HepG2 (cell line): Measurements from ENCODE around the gene MT1M. TPM values are rescaled to one million over a fixed set of nuclear protein-coding genes. Genes with fewer than 3 reads are reported as not detected.
A peak's percentile ranks its signal among the peaks of the same experiment; 100 is the strongest.

ENCODE experiments used
- DNMT1 ChIP-seq: sonication (generic); formaldehyde crosslinking; IDR thresholded peaks from 2 replicates; pipeline ENCODE4 v1.5.1; 2020; ENCODE audit warnings: mild to moderate bottlenecking, missing genetic modification reagents
- GFI1 ChIP-seq: sonication (generic); formaldehyde crosslinking; IDR thresholded peaks from 2 replicates; pipeline ENCODE4 v1.5.0; 2020; ENCODE audit warnings: missing genetic modification reagents, mild to moderate bottlenecking, borderline replicate concordance
- MED8 ChIP-seq: sonication (generic); formaldehyde crosslinking; IDR thresholded peaks from 2 replicates; pipeline ENCODE4 v1.8.1; 2023; ENCODE audit warnings: mild to moderate bottlenecking, missing genetic modification reagents; ENCODE audit not compliant: insufficient replicate concordance
- MTF1 ChIP-seq: sonication (generic); formaldehyde crosslinking; IDR thresholded peaks from 2 replicates; pipeline ENCODE4 v1.5.0; 2020; ENCODE audit warnings: missing genetic modification reagents
- NCOA2 ChIP-seq: sonication (generic); formaldehyde crosslinking; IDR thresholded peaks from 2 replicates; pipeline ENCODE4 v1.8.0; 2022; ENCODE audit warnings: inconsistent platforms
- PAWR ChIP-seq: sonication (generic); formaldehyde crosslinking; IDR thresholded peaks from 2 replicates; pipeline ENCODE4 v1.4.0; 2020; ENCODE audit warnings: missing genetic modification reagents, mild to moderate bottlenecking, borderline replicate concordance
- POLR2G ChIP-seq: fragments of 200-400 bp; formaldehyde crosslinking; IDR thresholded peaks from 2 replicates; pipeline ENCODE4 v1.6.1; 2018; ENCODE audit warnings: mild to moderate bottlenecking, low read depth, low read length, moderate library complexity
- RBAK ChIP-seq: sonication (generic); formaldehyde crosslinking; IDR thresholded peaks from 2 replicates; pipeline ENCODE4 v1.5.1; 2020; ENCODE audit warnings: mild to moderate bottlenecking, missing genetic modification reagents
- SKI ChIP-seq: fragments of 450-650 bp; IDR thresholded peaks from one replicate; pipeline ENCODE4 v1.6.1; 2018; ENCODE audit warnings: mild to moderate bottlenecking; ENCODE audit not compliant: partially characterized antibody
- YY1 ChIP-seq: IDR thresholded peaks from 2 replicates; pipeline ENCODE4 v1.6.1; 2011; ENCODE audit warnings: low read length, low read depth, moderate library complexity, mild to moderate bottlenecking; ENCODE audit not compliant: insufficient read depth, insufficient replicate concordance
- ZMAT3 ChIP-seq: sonication (generic); formaldehyde crosslinking; conservative IDR thresholded peaks from 2 replicates; pipeline ENCODE4 v1.7.0; 2021; ENCODE audit warnings: missing genetic modification reagents
- ZNF605 ChIP-seq: sonication (generic); formaldehyde crosslinking; IDR thresholded peaks from 2 replicates; pipeline ENCODE4 v1.8.0; 2022; ENCODE audit warnings: mild to moderate bottlenecking, missing genetic modification reagents
- polyA plus RNA-seq, 8 experiments: library from polyadenylated mRNA; depleted of rRNA in 3 of 8; stranded (reverse) in 7 of 8; unstranded in 1 of 8; fragments of >200 nt; fragmentation: Illumina TruSeq in 4 of 8; extraction: Trizol in 4 of 8; gene quantifications; 2 replicates each; pipeline versions ENCODE4 v1.2.1 to v1.2.3, GENCODE V29; 2011 to 2016; ENCODE audit warnings: low read depth in 4 of 8, missing spikeins in 1 of 8, mixed read lengths in 1 of 8; ENCODE audit not compliant: insufficient read depth in 1 of 8
- total RNA-seq, 5 experiments: library from RNA; depleted of rRNA; stranded (reverse); fragments of >200 nt; fragmentation: Illumina TruSeq; extraction: Trizol; gene quantifications; 2 replicates each; pipeline ENCODE4 v1.2.3, GENCODE V29; 2016; ENCODE audit warnings: low read depth in 1 of 5
- TF ChIP-seq, protein P1 (sequence below): sonication (generic); formaldehyde crosslinking; IDR thresholded peaks from 2 replicates; pipeline ENCODE4 v1.4.0; 2020; ENCODE audit warnings: missing genetic modification reagents
- TF ChIP-seq, protein P2 (sequence below): sonication (generic); formaldehyde crosslinking; IDR thresholded peaks from 2 replicates; pipeline ENCODE4; 2020; ENCODE audit warnings: missing genetic modification reagents, mild to moderate bottlenecking, borderline replicate concordance
- TF ChIP-seq, protein P3 (sequence below): sonication (generic); formaldehyde crosslinking; IDR thresholded peaks from 2 replicates; pipeline ENCODE4 v1.5.1; 2020; ENCODE audit warnings: missing genetic modification reagents, mild to moderate bottlenecking, borderline replicate concordance
- TF ChIP-seq, protein P4 (sequence below): sonication (generic); formaldehyde crosslinking; IDR thresholded peaks from 2 replicates; pipeline ENCODE4 v1.8.0; 2022; ENCODE audit warnings: missing genetic modification reagents, low read depth, mild to moderate bottlenecking, borderline replicate concordance
- TF ChIP-seq, protein P5 (sequence below): IDR thresholded peaks from 2 replicates; pipeline ENCODE4 v1.6.1; 2016; ENCODE audit warnings: missing compliant biosample characterization, missing genetic modification reagents, borderline replicate concordance
- TF ChIP-seq, protein P6 (sequence below): IDR thresholded peaks from 2 replicates; pipeline ENCODE4 v1.6.1; 2016

Gene MT1M
- total and polyA plus RNA-seq, 2 of the 13 experiments (the other 11 are each of a cell fraction or from before 2014, with no cell fraction given), result 4.6 TPM; not detected in 1

DNA sequence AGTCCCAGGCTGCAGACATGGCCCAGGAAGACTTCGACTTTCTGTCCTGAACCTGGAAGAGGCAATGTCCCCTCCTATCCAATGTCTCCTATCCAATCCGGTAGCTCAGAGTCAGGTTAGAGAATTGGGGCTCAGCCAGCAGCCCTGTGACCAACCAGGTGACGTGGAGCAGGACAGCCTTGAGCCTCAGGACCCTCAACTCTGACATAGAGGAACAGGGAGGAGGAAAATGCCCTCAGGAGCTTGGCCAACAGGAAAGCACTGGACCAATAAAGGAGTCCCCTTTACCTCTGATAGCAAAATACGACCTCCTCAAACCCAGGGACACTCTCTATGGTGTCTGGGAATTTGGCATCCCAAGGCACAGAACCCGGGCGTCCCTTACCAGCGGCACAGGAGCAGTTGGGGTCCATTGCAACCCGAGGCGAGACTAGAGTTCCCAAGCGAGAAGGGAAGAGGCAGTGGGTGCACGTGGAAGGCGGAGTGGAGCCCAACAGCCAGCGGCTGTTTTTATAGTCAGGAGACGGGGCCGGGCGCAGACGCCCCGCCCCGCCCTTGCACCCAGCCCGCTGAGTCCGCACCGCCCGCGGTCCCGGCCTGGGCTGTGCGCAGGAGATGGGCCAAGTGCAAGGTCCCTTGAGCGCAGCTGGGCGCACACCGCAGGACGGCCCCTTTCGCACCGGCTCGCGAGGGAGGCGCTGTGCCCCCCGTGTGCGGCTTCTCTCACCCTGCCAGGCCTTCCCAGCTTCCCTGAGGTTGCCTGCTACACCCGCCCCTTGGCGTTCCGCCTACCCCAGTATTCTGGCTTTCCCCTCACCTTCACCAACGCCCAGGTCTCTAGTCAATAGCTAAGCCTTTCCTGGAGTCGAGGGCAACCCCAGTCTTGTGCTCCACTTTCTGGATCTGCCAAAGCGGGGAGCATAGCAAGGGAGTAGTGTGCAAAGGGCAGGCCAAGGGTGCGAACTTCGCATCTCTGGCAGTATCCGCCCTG lies 35.4 kb downstream of the MT1M start, which contains the start of gene MT1G (continued):
- TF ChIP-seq POLR2G (peak; percentile 88), MED8 (CRISPR knock-in tag) (peak; percentile 56), GFI1 (CRISPR knock-in tag) (0 out of 2 replicates have a peak, but pooled peaks have one; percentile 39), PAWR (CRISPR knock-in tag) (0 out of 2 replicates have a peak, but pooled peaks have one; percentile 54), MTF1 (CRISPR knock-in tag) (peak; percentile 99), YY1 (no peak), RBAK (CRISPR knock-in tag) (no peak), NCOA2 (CRISPR knock-in tag) (peak; percentile 17; the same call in 1 of the 2 replicates), SKI (peak; percentile 68), ZNF605 (CRISPR knock-in tag) (no peak), ZMAT3 (CRISPR knock-in tag) (0 out of 2 replicates have a peak, but pooled peaks have one; percentile 27), DNMT1 (CRISPR knock-in tag) (peak; percentile 42; the same call in 1 of the 2 replicates)
- TF ChIP-seq, protein P1, sequence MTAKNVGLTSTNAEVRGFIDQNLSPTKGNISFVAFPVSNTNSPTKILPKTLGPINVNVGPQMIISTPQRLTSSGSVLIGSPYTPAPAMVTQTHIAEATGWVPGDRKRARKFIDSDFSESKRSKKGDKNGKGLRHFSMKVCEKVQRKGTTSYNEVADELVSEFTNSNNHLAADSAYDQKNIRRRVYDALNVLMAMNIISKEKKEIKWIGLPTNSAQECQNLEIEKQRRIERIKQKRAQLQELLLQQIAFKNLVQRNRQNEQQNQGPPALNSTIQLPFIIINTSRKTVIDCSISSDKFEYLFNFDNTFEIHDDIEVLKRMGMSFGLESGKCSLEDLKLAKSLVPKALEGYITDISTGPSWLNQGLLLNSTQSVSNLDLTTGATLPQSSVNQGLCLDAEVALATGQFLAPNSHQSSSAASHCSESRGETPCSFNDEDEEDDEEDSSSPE (CRISPR knock-in tag), result 0 out of 2 replicates have a peak, but pooled peaks have one; percentile 15
- TF ChIP-seq, protein P2, sequence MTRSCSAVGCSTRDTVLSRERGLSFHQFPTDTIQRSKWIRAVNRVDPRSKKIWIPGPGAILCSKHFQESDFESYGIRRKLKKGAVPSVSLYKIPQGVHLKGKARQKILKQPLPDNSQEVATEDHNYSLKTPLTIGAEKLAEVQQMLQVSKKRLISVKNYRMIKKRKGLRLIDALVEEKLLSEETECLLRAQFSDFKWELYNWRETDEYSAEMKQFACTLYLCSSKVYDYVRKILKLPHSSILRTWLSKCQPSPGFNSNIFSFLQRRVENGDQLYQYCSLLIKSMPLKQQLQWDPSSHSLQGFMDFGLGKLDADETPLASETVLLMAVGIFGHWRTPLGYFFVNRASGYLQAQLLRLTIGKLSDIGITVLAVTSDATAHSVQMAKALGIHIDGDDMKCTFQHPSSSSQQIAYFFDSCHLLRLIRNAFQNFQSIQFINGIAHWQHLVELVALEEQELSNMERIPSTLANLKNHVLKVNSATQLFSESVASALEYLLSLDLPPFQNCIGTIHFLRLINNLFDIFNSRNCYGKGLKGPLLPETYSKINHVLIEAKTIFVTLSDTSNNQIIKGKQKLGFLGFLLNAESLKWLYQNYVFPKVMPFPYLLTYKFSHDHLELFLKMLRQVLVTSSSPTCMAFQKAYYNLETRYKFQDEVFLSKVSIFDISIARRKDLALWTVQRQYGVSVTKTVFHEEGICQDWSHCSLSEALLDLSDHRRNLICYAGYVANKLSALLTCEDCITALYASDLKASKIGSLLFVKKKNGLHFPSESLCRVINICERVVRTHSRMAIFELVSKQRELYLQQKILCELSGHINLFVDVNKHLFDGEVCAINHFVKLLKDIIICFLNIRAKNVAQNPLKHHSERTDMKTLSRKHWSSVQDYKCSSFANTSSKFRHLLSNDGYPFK (CRISPR knock-in tag), result peak; percentile 35; the same call in 1 of the 2 replicates
- TF ChIP-seq, protein P3, sequence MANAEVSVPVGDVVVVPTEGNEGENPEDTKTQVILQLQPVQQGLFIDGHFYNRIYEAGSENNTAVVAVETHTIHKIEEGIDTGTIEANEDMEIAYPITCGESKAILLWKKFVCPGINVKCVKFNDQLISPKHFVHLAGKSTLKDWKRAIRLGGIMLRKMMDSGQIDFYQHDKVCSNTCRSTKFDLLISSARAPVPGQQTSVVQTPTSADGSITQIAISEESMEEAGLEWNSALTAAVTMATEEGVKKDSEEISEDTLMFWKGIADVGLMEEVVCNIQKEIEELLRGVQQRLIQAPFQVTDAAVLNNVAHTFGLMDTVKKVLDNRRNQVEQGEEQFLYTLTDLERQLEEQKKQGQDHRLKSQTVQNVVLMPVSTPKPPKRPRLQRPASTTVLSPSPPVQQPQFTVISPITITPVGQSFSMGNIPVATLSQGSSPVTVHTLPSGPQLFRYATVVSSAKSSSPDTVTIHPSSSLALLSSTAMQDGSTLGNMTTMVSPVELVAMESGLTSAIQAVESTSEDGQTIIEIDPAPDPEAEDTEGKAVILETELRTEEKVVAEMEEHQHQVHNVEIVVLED, result 0 out of 2 replicates have a peak, but pooled peaks have one; percentile 53
- TF ChIP-seq, protein P4, sequence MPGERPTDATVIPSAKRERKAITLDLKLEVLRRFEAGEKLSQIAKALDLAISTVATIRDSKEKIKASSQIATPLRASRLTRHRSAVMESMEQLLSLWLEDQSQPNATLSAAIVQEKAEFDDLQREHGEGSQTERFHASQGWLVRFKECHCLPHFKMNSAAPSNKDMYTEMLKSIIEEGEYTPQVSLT (CRISPR knock-in tag), result no peak
- TF ChIP-seq, protein P5, sequence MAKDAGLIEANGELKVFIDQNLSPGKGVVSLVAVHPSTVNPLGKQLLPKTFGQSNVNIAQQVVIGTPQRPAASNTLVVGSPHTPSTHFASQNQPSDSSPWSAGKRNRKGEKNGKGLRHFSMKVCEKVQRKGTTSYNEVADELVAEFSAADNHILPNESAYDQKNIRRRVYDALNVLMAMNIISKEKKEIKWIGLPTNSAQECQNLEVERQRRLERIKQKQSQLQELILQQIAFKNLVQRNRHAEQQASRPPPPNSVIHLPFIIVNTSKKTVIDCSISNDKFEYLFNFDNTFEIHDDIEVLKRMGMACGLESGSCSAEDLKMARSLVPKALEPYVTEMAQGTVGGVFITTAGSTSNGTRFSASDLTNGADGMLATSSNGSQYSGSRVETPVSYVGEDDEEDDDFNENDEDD, result peak; percentile 53; the same call in 1 of the 2 replicates
- TF ChIP-seq, protein P6, sequence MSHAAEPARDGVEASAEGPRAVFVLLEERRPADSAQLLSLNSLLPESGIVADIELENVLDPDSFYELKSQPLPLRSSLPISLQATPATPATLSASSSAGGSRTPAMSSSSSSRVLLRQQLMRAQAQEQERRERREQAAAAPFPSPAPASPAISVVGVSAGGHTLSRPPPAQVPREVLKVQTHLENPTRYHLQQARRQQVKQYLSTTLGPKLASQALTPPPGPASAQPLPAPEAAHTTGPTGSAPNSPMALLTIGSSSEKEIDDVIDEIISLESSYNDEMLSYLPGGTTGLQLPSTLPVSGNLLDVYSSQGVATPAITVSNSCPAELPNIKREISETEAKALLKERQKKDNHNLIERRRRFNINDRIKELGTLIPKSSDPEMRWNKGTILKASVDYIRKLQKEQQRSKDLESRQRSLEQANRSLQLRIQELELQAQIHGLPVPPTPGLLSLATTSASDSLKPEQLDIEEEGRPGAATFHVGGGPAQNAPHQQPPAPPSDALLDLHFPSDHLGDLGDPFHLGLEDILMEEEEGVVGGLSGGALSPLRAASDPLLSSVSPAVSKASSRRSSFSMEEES (CRISPR knock-in tag), result 0 out of 2 replicates have a peak, but pooled peaks have one; percentile 16
